ENCODE data around the gene NTM. TPM values are rescaled to one million over a fixed set of nuclear protein-coding genes. Genes with fewer than 3 reads are reported as not detected.

Gene NTM
- polyA plus RNA-seq, 1 experiment: 33.6 TPM

DNA sequence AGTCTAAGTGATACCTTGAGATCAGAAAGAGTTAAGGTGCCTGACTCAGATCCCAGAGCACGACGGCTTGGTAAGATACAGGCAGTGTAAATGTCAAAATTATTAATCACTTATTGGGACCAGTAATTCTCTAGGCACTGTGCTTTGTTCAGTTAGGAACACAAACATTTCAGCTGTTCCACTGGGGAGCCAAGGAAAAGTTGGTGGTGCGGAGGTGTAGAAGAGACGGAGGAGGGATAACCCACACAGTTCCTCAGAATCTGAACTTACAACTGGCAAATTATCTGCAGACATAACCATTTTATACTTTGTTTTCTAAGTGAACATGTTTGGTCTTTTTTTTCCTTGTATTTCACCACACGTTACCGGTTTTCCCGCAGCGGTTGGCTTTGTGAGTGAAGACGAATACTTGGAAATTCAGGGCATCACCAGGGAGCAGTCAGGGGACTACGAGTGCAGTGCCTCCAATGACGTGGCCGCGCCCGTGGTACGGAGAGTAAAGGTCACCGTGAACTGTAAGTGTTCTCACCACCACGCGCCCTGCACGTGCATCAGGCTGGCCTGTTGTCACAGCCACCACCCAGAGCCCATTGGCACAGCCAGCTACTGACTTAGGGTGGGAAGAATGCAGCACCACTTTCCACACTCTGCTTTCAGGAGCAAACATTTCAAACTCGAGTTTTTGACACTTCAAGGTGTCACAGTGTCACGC, 937.0 kb downstream of the NTM start:
- Histone ChIP-seq H3K27me3 (ENCODE audit: control insufficient read depth, insufficient read depth, low read length) (no peaks in the 10 kb centered on the region), H3K36me3 (ENCODE audit: control insufficient read depth, insufficient read depth, low read length) (no peaks in the 10 kb centered on the region), H3K4me3 (ENCODE audit: low read depth, low read length) (no peak overlapping the region)
- no peak for TF ChIP-seq CTCF (IDR thresholded peaks at IDR 0.05; ENCODE audit: insufficient read depth, low read depth, low read length)
- ChIA-PET POLR2A (no interaction called here), CTCF (no interaction called here)
- DNase-seq (ENCODE audit: low read depth): no peak

DNA sequence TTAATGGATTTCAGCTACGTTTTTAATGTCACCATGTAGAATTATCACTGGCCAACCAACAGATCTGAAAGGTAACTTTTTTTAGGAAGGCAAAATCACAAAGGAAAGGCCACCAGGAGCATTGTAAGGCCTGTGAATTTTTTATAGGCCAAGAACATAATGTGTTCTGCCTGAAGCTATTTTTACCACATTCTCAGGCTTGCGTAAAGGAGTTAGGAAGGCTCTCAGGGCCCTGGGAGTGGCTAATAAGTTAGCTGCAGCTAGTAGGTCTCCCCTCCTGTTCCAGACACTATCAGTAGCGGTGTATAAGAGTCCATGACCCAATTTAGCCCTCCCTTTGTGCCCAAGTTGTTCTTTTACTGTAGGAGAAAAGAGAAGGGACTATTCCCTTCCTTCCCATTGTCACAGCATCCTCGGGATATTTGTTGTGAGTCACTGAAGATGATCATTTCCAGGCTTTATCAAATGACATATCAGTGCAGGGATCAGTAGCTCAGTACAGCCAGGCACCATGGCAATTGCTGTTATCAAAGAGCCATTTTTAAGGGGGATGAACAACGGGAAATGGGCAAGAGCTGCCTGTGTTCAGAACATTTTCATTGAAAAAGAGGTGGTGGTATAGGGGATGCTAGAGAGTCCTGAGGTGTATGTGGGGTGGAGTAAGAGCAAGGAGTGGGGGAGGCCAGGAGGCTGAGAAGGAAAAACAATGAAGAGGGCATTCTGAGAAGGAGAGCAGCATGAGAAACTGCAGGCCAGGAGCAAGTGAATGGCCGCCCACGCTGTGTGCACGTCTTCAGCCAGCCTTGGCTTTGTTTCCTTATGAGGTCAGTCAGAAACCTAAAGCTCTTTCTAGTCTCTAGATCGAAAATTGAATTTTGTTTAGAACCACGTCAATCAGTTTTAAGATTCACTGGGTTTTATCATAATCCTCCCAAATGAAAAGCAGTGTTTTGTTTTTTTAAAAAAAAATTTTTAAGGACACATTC, 940.3 kb downstream of the NTM start:
- no peak for TF ChIP-seq CTCF (IDR thresholded peaks at IDR 0.05; ENCODE audit: insufficient read depth, low read depth, low read length)
- POLR2A ChIA-PET: no interaction called here
- H3K27me3 ChIP-seq (ENCODE audit: control insufficient read depth, insufficient read depth, low read length): no peaks in the 10 kb centered on the region
- CTCF ChIA-PET: interaction anchor here (2.0 to 5.0 kb wide), 2 partner anchors 10 to 29 kb away, joined by 7 to 42 read pairs; no protein-coding TSS in a partner anchor
- no peak for DNase-seq (ENCODE audit: low read depth)
- no peak overlapping the region for H3K4me3 ChIP-seq (ENCODE audit: low read depth, low read length)
- H3K36me3 ChIP-seq (ENCODE audit: control insufficient read depth, insufficient read depth, low read length): no peaks in the 10 kb centered on the region

DNA sequence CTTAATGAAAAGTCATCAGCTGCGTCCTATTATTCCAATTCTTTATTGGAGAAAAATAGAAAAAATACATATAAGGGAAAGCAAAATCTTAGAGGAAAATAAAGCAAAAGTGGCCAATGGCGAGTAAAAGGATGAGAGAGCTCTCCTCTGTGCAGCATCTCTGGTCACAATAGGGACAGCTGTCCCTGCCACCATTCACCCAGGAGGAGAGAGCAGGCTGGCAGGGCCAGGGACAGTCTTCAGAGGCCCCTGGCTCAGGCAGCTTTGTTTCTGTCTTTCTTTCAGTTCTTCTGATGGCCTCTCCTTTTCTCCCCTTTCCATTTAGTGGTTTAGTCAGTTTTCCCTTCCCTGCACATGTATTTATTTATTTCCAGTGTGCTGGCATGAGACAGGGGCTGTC, 941.3 kb downstream of the NTM start:
- ChIA-PET CTCF (interaction anchor here (0.8 to 5.0 kb wide), 6 partner anchors 11 to 182 kb away, joined by 3 to 42 read pairs (median 4); no protein-coding TSS in a partner anchor), POLR2A (no interaction called here)
- no peak for TF ChIP-seq CTCF (IDR thresholded peaks at IDR 0.05; ENCODE audit: insufficient read depth, low read depth, low read length)
- Histone ChIP-seq H3K36me3 (ENCODE audit: control insufficient read depth, insufficient read depth, low read length) (no peaks in the 10 kb centered on the region), H3K4me3 (ENCODE audit: low read depth, low read length) (no peak overlapping the region), H3K27me3 (ENCODE audit: control insufficient read depth, insufficient read depth, low read length) (no peaks in the 10 kb centered on the region)
- no peak for DNase-seq (ENCODE audit: low read depth)

GRCh38 chr11:132312161-132312560, 941.7 kb downstream of the NTM start:
- POLR2A ChIA-PET: no interaction called here
- TF ChIP-seq CTCF (IDR thresholded peaks at IDR 0.05; ENCODE audit: insufficient read depth, low read depth, low read length): no peak
- no peak overlapping the region for H3K4me3 ChIP-seq (ENCODE audit: low read depth, low read length)
- DNase-seq (ENCODE audit: low read depth): no peak
- CTCF ChIA-PET: interaction anchor here (0.8 to 5.0 kb wide), 11 partner anchors 8 to 615 kb away, joined by 3 to 42 read pairs (median 3); no protein-coding TSS in a partner anchor
- H3K27me3 ChIP-seq (ENCODE audit: control insufficient read depth, insufficient read depth, low read length): no peaks in the 10 kb centered on the region
- no peaks in the 10 kb centered on the region for H3K36me3 ChIP-seq (ENCODE audit: control insufficient read depth, insufficient read depth, low read length)

- no peaks in the 10 kb centered on the region for H3K36me3 ChIP-seq (ENCODE audit: control insufficient read depth, insufficient read depth, low read length)
- TF ChIP-seq CTCF (IDR thresholded peaks at IDR 0.05; ENCODE audit: insufficient read depth, low read depth, low read length): peak; percentile 55
- H3K4me3 ChIP-seq (ENCODE audit: low read depth, low read length): no peak overlapping the region
- POLR2A ChIA-PET: no interaction called here
- no peak for DNase-seq (ENCODE audit: low read depth)
- CTCF ChIA-PET: interaction anchor here (1.0 to 5.0 kb wide), 9 partner anchors 8 to 614 kb away, joined by 3 to 42 read pairs (median 3); no protein-coding TSS in a partner anchor
- H3K27me3 ChIP-seq (ENCODE audit: control insufficient read depth, insufficient read depth, low read length): no peaks in the 10 kb centered on the region
These were observed 942.3 kb downstream of the NTM start for GRCh38 chr11:132312701-132313111.

All from BJ (cell line).